GM13977 (cell line): ENCODE results near the gene C1GALT1.

Experiments
- DNase-seq: peaks from one replicate; pipeline ENCODE4 v3.0.0; 2012; ENCODE audit warnings: low spot score
- CTCF ChIP-seq: IDR thresholded peaks from 2 replicates; pipeline ENCODE4 v1.5.1; 2012; ENCODE audit warnings: mild to moderate bottlenecking, control low read depth; ENCODE audit not compliant: insufficient read depth; ENCODE audit errors: extremely low read depth, missing control alignments
- in situ Hi-C: fragments of 300-500 bp; cut with MboI; formaldehyde crosslinking; loops from one replicate; pipeline ENCODE4 v1.12.0; 2022; ENCODE audit warnings: low sequenced_read_pairs, low pct_unique_long_range_greater_than_20kb, mixed read lengths, inconsistent platforms; ENCODE audit not compliant: unreplicated experiment

The C1GALT1 gene

GRCh38 chr7:7266257-7266881, 84.0 kb downstream of the C1GALT1 start:
- no peak for TF ChIP-seq CTCF
- in situ Hi-C loops: no loop called here
- DNase-seq: no peak

GRCh38 chr7:7271094-7271874, 88.9 kb downstream of the C1GALT1 start:
- no peak for TF ChIP-seq CTCF

GRCh38 chr7:7272294-7272693, 90.0 kb downstream of the C1GALT1 start:
- no peak for DNase-seq
- in situ Hi-C loops: no loop called here
- no peak for TF ChIP-seq CTCF

More at GRCh38 chr7:7271094-7271874, 88.9 kb downstream of the C1GALT1 start:
- DNase-seq: no peak
- in situ Hi-C loops: no loop called here

- no peak for DNase-seq
- in situ Hi-C loops: no loop called here
- TF ChIP-seq CTCF: no peak
Measured at GRCh38 chr7:7274782-7275181, 92.4 kb downstream of the C1GALT1 start.

GRCh38 chr7:7276161-7276560, 93.8 kb downstream of the C1GALT1 start:
- in situ Hi-C loops: no loop called here
- DNase-seq: no peak
- no peak for TF ChIP-seq CTCF

GRCh38 chr7:7290429-7291122, 108.2 kb downstream of the C1GALT1 start:
- in situ Hi-C loops: no loop called here
- TF ChIP-seq CTCF: no peak
- DNase-seq: no peak
